NT2/D1 (cell line): ENCODE results near the gene WDR88.
"Not testable (repeated sequence)": the region's sequence is repeated elsewhere in the genome, so short reads cannot be mapped to it uniquely, and the experiment has no call there.

Source experiments
- DNase-seq: peaks from one replicate; pipeline ENCODE4 v3.0.0-alpha.2; 2011; ENCODE audit warnings: low read depth, low spot score
- H3K27me3 ChIP-seq: 2 replicates; pipeline ENCODE4 v1.6.0; 2011; ENCODE audit warnings: mild to moderate bottlenecking; ENCODE audit not compliant: insufficient read length, insufficient read depth
- H3K36me3 ChIP-seq: 2 replicates; pipeline ENCODE4 v1.6.1; 2011; ENCODE audit warnings: mild to moderate bottlenecking, low read length, mixed read lengths; ENCODE audit not compliant: insufficient read depth, insufficient read length
- H3K4me1 ChIP-seq: 2 replicates; pipeline ENCODE4 v1.5.1; 2011; ENCODE audit not compliant: insufficient read depth, insufficient read length
- H3K4me3 ChIP-seq: 2 replicates; pipeline ENCODE4 v1.5.1; 2011; ENCODE audit warnings: low read depth; ENCODE audit not compliant: insufficient read length
- H3K9ac ChIP-seq: 2 replicates; pipeline ENCODE4 v1.6.0; 2011; ENCODE audit warnings: low read depth; ENCODE audit not compliant: insufficient read length
- H3K9me3 ChIP-seq: 2 replicates; pipeline ENCODE4 v1.5.1; 2011; ENCODE audit warnings: mild to moderate bottlenecking, low read length; ENCODE audit not compliant: insufficient read depth
- SUZ12 ChIP-seq: IDR thresholded peaks from 2 replicates; pipeline ENCODE4 v1.6.1; 2011; ENCODE audit not compliant: insufficient read length, insufficient read depth; ENCODE audit errors: extremely low read depth
- YY1 ChIP-seq: IDR thresholded peaks from 2 replicates; pipeline ENCODE4 v1.6.1; 2011; ENCODE audit not compliant: insufficient read length, insufficient read depth
- ZNF274 ChIP-seq: IDR thresholded peaks from 2 replicates; pipeline ENCODE4 v1.6.1; 2011; ENCODE audit warnings: mild to moderate bottlenecking, low read depth, low read length

WDR88 gene

GRCh38 chr19:33215438-33216197, 83.7 kb downstream of the WDR88 start:
- Histone ChIP-seq H3K36me3 (peaks cover 5% of the 10 kb centered on the region), H3K9ac (peak overlapping the region; percentile 42), H3K27me3 (peaks cover 4% of the 10 kb centered on the region), H3K4me3 (no peak overlapping the region), H3K4me1 (peaks cover 18% of the 10 kb centered on the region), H3K9me3 (no peaks in the 10 kb centered on the region)
- no peak for TF ChIP-seq YY1
- no peak for TF ChIP-seq SUZ12
- no peak for TF ChIP-seq ZNF274
- no peak for DNase-seq

- TF ChIP-seq SUZ12 (no peak), YY1 (no peak), ZNF274 (no peak)
Measured at GRCh38 chr19:33216198-33216830, 84.4 kb downstream of the WDR88 start.

GRCh38 chr19:33217881-33218280, 86.0 kb downstream of the WDR88 start:
- DNase-seq = no peak
- Histone ChIP-seq H3K9me3 (no peaks in the 10 kb centered on the region), H3K4me3 (no peak overlapping the region), H3K9ac (no peak overlapping the region), H3K4me1 (peaks cover 18% of the 10 kb centered on the region), H3K27me3 (peaks cover 4% of the 10 kb centered on the region), H3K36me3 (no peaks in the 10 kb centered on the region)
- no peak for TF ChIP-seq SUZ12
- no peak for TF ChIP-seq YY1
- no peak for TF ChIP-seq ZNF274

More at GRCh38 chr19:33216198-33216830, 84.4 kb downstream of the WDR88 start:
- no peak for DNase-seq
- Histone ChIP-seq H3K4me1 (peaks cover 18% of the 10 kb centered on the region), H3K9ac (no peak overlapping the region), H3K9me3 (no peaks in the 10 kb centered on the region), H3K4me3 (no peak overlapping the region), H3K27me3 (peaks cover 4% of the 10 kb centered on the region), H3K36me3 (peaks cover 3% of the 10 kb centered on the region)

GRCh38 chr19:33219261-33219815, 87.4 kb downstream of the WDR88 start:
- TF ChIP-seq ZNF274 (no peak), YY1 (no peak), SUZ12 (no peak)
- Histone ChIP-seq H3K4me1 (peaks cover 18% of the 10 kb centered on the region), H3K27me3 (peaks cover 10% of the 10 kb centered on the region), H3K4me3 (no peak overlapping the region), H3K9ac (no peak overlapping the region), H3K36me3 (no peaks in the 10 kb centered on the region), H3K9me3 (no peaks in the 10 kb centered on the region)
- DNase-seq = no peak

GRCh38 chr19:33220115-33220514, 88.2 kb downstream of the WDR88 start:
- no peaks in the 10 kb centered on the region for H3K9me3 ChIP-seq
- no peak overlapping the region for H3K4me3 ChIP-seq
- H3K9ac ChIP-seq = no peak overlapping the region
- peaks cover 18% of the 10 kb centered on the region for H3K4me1 ChIP-seq
- TF ChIP-seq SUZ12 (no peak), YY1 (no peak), ZNF274 (no peak)
- no peak for DNase-seq
- H3K27me3 ChIP-seq = peaks cover 18% of the 10 kb centered on the region
- no peaks in the 10 kb centered on the region for H3K36me3 ChIP-seq

GRCh38 chr19:33220735-33221134, 88.8 kb downstream of the WDR88 start:
- peaks cover 16% of the 10 kb centered on the region for H3K4me1 ChIP-seq
- H3K4me3 ChIP-seq = no peak overlapping the region
- H3K9me3 ChIP-seq = no peaks in the 10 kb centered on the region
- no peaks in the 10 kb centered on the region for H3K36me3 ChIP-seq
- DNase-seq = no peak
- H3K27me3 ChIP-seq = peaks cover 23% of the 10 kb centered on the region
- H3K9ac ChIP-seq = no peak overlapping the region
- no peak for TF ChIP-seq YY1
- no peak for TF ChIP-seq ZNF274
- no peak for TF ChIP-seq SUZ12

- no peak overlapping the region for H3K9ac ChIP-seq
- H3K9me3 ChIP-seq = no peaks in the 10 kb centered on the region
- H3K4me3 ChIP-seq = no peak overlapping the region
- H3K27me3 ChIP-seq = peaks cover 29% of the 10 kb centered on the region
- no peak for DNase-seq
- no peaks in the 10 kb centered on the region for H3K36me3 ChIP-seq
- peaks cover 13% of the 10 kb centered on the region for H3K4me1 ChIP-seq
- TF ChIP-seq YY1 (no peak), ZNF274 (no peak), SUZ12 (no peak)
Measured at GRCh38 chr19:33221638-33222037, 89.7 kb downstream of the WDR88 start.

- H3K9ac ChIP-seq, H3K4me3 ChIP-seq, H3K9me3 ChIP-seq, DNase-seq, H3K36me3 ChIP-seq: not testable (repeated sequence)
- Histone ChIP-seq H3K27me3 (peaks cover 29% of the 10 kb centered on the region), H3K4me1 (peaks cover 13% of the 10 kb centered on the region)
Measured at GRCh38 chr19:33222255-33222654, 90.3 kb downstream of the WDR88 start.
